A549 (cell line): Measurements from ENCODE around the gene PIGS. TPM values are rescaled to one million over a fixed set of nuclear protein-coding genes. Genes with fewer than 3 reads are reported as not detected.

Source experiments
- ATAC-seq, 2 experiments: fragments of 200-7000 bp in 1 of 2; fragments of >200 bp in 1 of 2; cut with Nextera tagmentation in 1 of 2; cut with Tn5 transposase in 1 of 2; 3 replicates each; pipeline versions ENCODE4 v1.8.0 to v1.9.1; 2018 to 2020; ENCODE audit warnings: mild to moderate bottlenecking in 1 of 2, moderate library complexity in 1 of 2
- CTCF ChIA-PET: fragments of 300-600 bp; sonication (Branson Sonifier 250); formaldehyde crosslinking; extraction: SDS; loops from one replicate; lab custom pipeline; 2021; ENCODE audit warnings: antibody characterized with exemption, inconsistent platforms; lab: Yijun Ruan, JAX
- POLR2A ChIA-PET: fragments of 350-600 bp; formaldehyde crosslinking; extraction: SDS; loops from one replicate; lab custom pipeline; 2021; ENCODE audit warnings: antibody characterized with exemption, inconsistent platforms; lab: Yijun Ruan, JAX
- DNase-seq, 2 experiments: peaks; one replicate each; pipeline versions ENCODE4 v3.0.0 to v3.0.0-alpha.2; 2011 to 2016; ENCODE audit warnings: low read depth in 1 of 2, low spot score in 1 of 2
- FAIRE-seq: peaks from 2 replicates; lab custom pipeline; 2011; peaks lifted over from hg19 to GRCh38; lab: Jason Lieb, UNC
- H3K27ac ChIP-seq, 2 experiments: fragments of >200 bp; sonication (Bioruptor Twin); formaldehyde crosslinking; 3 replicates each; pipeline ENCODE4 v1.5.1; 2016 to 2017
- H3K4me1 ChIP-seq: fragments of >200 bp; sonication (Bioruptor Twin); formaldehyde crosslinking; 3 replicates; pipeline ENCODE4 v1.6.1; 2016
- H3K4me2 ChIP-seq: fragments of >200 bp; sonication (Bioruptor Twin); formaldehyde crosslinking; 3 replicates; pipeline ENCODE4 v1.6.1; 2016
- H3K4me3 ChIP-seq: fragments of >200 bp; sonication (Bioruptor Twin); formaldehyde crosslinking; 3 replicates; pipeline ENCODE4 v1.5.1; 2016
- H3K9me3 ChIP-seq: fragments of >200 bp; sonication (Bioruptor Twin); formaldehyde crosslinking; 3 replicates; pipeline ENCODE4 v1.6.1; 2016
- ATOH8 ChIP-seq: fragments of 250-450 bp; sonication (Bioruptor Pico); IDR thresholded peaks from 2 replicates; pipeline ENCODE4 v1.5.0; 2020; ENCODE audit warnings: low read depth, mild to moderate bottlenecking, moderate library complexity
- CTCF ChIP-seq: fragments of >200 bp; sonication (Bioruptor Twin); formaldehyde crosslinking; IDR thresholded peaks from 3 replicates; pipeline ENCODE4 v1.5.1; 2016
- E2F6 ChIP-seq: IDR thresholded peaks from 2 replicates; pipeline ENCODE4 v1.6.1; 2012; ENCODE audit warnings: low read depth, borderline replicate concordance
- ELK1 ChIP-seq: fragments of 150-350 bp; IDR thresholded peaks from 2 replicates; pipeline ENCODE4 v1.6.1; 2014; ENCODE audit warnings: low read depth, mild to moderate bottlenecking, low read length
- FOSB ChIP-seq: fragments of 250-450 bp; sonication (Bioruptor Pico); IDR thresholded peaks from 2 replicates; pipeline ENCODE4 v1.5.0; 2020; ENCODE audit warnings: mild to moderate bottlenecking, moderate library complexity
- GATA3 ChIP-seq: IDR thresholded peaks from 2 replicates; pipeline ENCODE4 v1.6.1; 2012; ENCODE audit warnings: borderline replicate concordance
- JUN ChIP-seq, 2 experiments: fragments of >200 bp; sonication (Bioruptor Twin); formaldehyde crosslinking; IDR thresholded peaks; 2 replicates in 1 of 2; 3 replicates in 1 of 2; pipeline ENCODE4 v1.6.1; 2016 to 2017
- JUNB ChIP-seq: fragments of >200 bp; sonication (Bioruptor Twin); formaldehyde crosslinking; IDR thresholded peaks from 2 replicates; pipeline ENCODE4 v1.6.1; 2016
- MAX ChIP-seq: IDR thresholded peaks from 2 replicates; pipeline ENCODE4 v1.6.1; 2012
- NR3C1 ChIP-seq: fragments of >200 bp; sonication (Bioruptor Twin); formaldehyde crosslinking; IDR thresholded peaks from 3 replicates; pipeline ENCODE4 v1.6.1; 2017
- RARB ChIP-seq: fragments of 250-450 bp; sonication (Bioruptor Pico); IDR thresholded peaks from 2 replicates; pipeline ENCODE4 v1.8.0; 2021; ENCODE audit warnings: mild to moderate bottlenecking, moderate library complexity
- RCOR1 ChIP-seq: fragments of 150-350 bp; IDR thresholded peaks from 2 replicates; pipeline ENCODE4 v1.6.1; 2014; ENCODE audit warnings: antibody characterized with exemption, low read length, low read depth
- SMC3 ChIP-seq: fragments of >200 bp; sonication (Bioruptor Twin); formaldehyde crosslinking; IDR thresholded peaks from 3 replicates; pipeline ENCODE4 v1.6.1; 2018; ENCODE audit warnings: inconsistent platforms
- SREBF2 ChIP-seq: fragments of 450-650 bp; IDR thresholded peaks from 2 replicates; pipeline ENCODE4 v1.6.1; 2014; ENCODE audit warnings: mild to moderate bottlenecking, moderate library complexity
- USF2 ChIP-seq: fragments of 450-650 bp; IDR thresholded peaks from 2 replicates; pipeline ENCODE4 v1.6.1; 2014; ENCODE audit warnings: antibody characterized with exemption
- ZNF302 ChIP-seq: fragments of 250-450 bp; sonication (Bioruptor Pico); IDR thresholded peaks from 2 replicates; pipeline ENCODE4 v1.9.0; 2021; ENCODE audit warnings: inconsistent platforms, mild to moderate bottlenecking, moderate library complexity
- WGBS: methylation state at CpG from one replicate; pipeline ENCODE4 v1.1.6; 2017; ENCODE audit errors: missing lambda C conversion rate; 5-methylcytosine and 5-hydroxymethylcytosine counted together
- polyA plus RNA-seq, 4 experiments: library from polyadenylated mRNA; depleted of rRNA in 3 of 4; stranded (reverse); fragments of >200 nt; fragmentation: RNase III in 1 of 4; extraction: RNeasy Plus Mini Kit Qiagen cat#74134 plus additional on column Dnase treatment in 1 of 4; gene quantifications; 2 replicates in 3 of 4; 3 replicates in 1 of 4; pipeline ENCODE4 v1.2.3, GENCODE V29; 2011 to 2017

PIGS gene
- polyA plus RNA-seq, 2 of the 4 experiments (the other 2 are of a cell fraction), result 50.0 to 53.2 TPM

- ChIA-PET POLR2A (no interaction called here), CTCF (interaction anchor here (0.6 kb wide), 2 partner anchors 116 to 312 kb away, joined by 3 to 4 read pairs; no protein-coding TSS in a partner anchor)
- Histone ChIP-seq H3K4me1 (peaks cover 7% of the 10 kb centered on the region), H3K9me3 (no peaks in the 10 kb centered on the region), H3K4me2 (peak overlapping the region; percentile 17; the same call in 1 of the 3 replicates), H3K4me3 (no peak overlapping the region)
- peak; percentile 68 to 89; a peak in 4 of 6 replicates for ATAC-seq
- FAIRE-seq, result no peak
- peak in 1 of 2 experiments; percentile 60 for DNase-seq
- no peak for TF ChIP-seq ATOH8
- no peak for TF ChIP-seq RARB (CRISPR knock-in tag)
- no peak for TF ChIP-seq E2F6
- no peak for TF ChIP-seq JUNB
- TF ChIP-seq, all 56 proteins: peak for 0
- H3K27ac ChIP-seq, result 0 out of 6 replicates have a peak overlapping the region, but pooled peaks of 1 of the 2 experiments have one; percentile 45
- 88% methylated on average over 3 of the region's 3 CpGs for WGBS
Measured at GRCh38 chr17:28563475-28563874, 7.8 kb downstream of the PIGS start.

- Histone ChIP-seq H3K4me1 (peaks cover 11% of the 10 kb centered on the region), H3K9me3 (no peaks in the 10 kb centered on the region), H3K4me2 (no peak overlapping the region), H3K27ac (no peak overlapping the region), H3K4me3 (no peak overlapping the region)
- no peak for DNase-seq
- ChIA-PET POLR2A (no interaction called here), CTCF (interaction anchor here (1.0 to 12.8 kb wide), 8 partner anchors 7 to 156 kb away, joined by 3 to 188 read pairs (median 8); partner anchors contain the start of gene PIGS)
- no peak for ATAC-seq
- 92% methylated on average over 3 of the region's 3 CpGs for WGBS
- no peak for TF ChIP-seq JUN (IDR thresholded peaks at IDR 0.05)
- FAIRE-seq, result no peak
Measured at GRCh38 chr17:28555022-28555421, 16.3 kb downstream of the PIGS start.

GRCh38 chr17:28554565-28554964 is 16.8 kb downstream of the PIGS start:
- peak in 1 of 2 experiments; percentile 53 for DNase-seq
- H3K4me3 ChIP-seq, result no peak overlapping the region
- no peak overlapping the region for H3K27ac ChIP-seq
- no peak overlapping the region for H3K4me2 ChIP-seq
- ATAC-seq, result peak; percentile 31 to 63; a peak in 3 of 6 replicates
- H3K9me3 ChIP-seq, result no peaks in the 10 kb centered on the region
- peak; percentile 32; the same call in 2 of the 3 replicates for TF ChIP-seq CTCF
- no peak for TF ChIP-seq SMC3
- FAIRE-seq, result no peak
- POLR2A ChIA-PET, result no interaction called here
- CTCF ChIA-PET, result interaction anchor here (0.6 to 12.8 kb wide), 11 partner anchors 9 to 155 kb away, joined by 3 to 188 read pairs (median 4); partner anchors contain the start of gene PIGS
- peaks cover 11% of the 10 kb centered on the region for H3K4me1 ChIP-seq
- 80% methylated on average over 6 of the region's 6 CpGs for WGBS

GRCh38 chr17:28553000-28553505 is 18.3 kb downstream of the PIGS start:
- DNase-seq (no peak), ATAC-seq (no peak), FAIRE-seq (no peak)
- POLR2A ChIA-PET, result interaction anchor here (0.6 to 1.4 kb wide), 3 partner anchors 18 to 209 kb away, joined by 3 to 7 read pairs (median 4); partner anchors contain the start of genes PIGS and POLDIP2
- Histone ChIP-seq H3K4me1 (peaks cover 11% of the 10 kb centered on the region), H3K4me3 (peak overlapping the region; percentile 97), H3K9me3 (no peaks in the 10 kb centered on the region), H3K4me2 (peak overlapping the region; percentile 91), H3K27ac (no peak overlapping the region)
- no peak for TF ChIP-seq RARB (CRISPR knock-in tag)
- TF ChIP-seq GATA3, result no peak
- no peak for TF ChIP-seq FOSB
- no peak for TF ChIP-seq NR3C1
- TF ChIP-seq ZNF302 (CRISPR knock-in tag), result no peak
- no peak for TF ChIP-seq SMC3
- TF ChIP-seq CTCF, result no peak
- no peak for TF ChIP-seq RCOR1
- TF ChIP-seq SREBF2, result no peak
- TF ChIP-seq USF2, result no peak
- no peak for TF ChIP-seq MAX
- TF ChIP-seq ELK1, result no peak
- 97% methylated on average over 5 of the region's 5 CpGs for WGBS
- CTCF ChIA-PET, result interaction anchor here (0.6 to 12.8 kb wide), 6 partner anchors 12 to 375 kb away, joined by 3 to 188 read pairs (median 6); no protein-coding TSS in a partner anchor
